Central memory CD4-positive, alpha-beta T cell (primary cell): ENCODE data around the gene DNAJC1.

Source experiments
- DNase-seq: peaks from one replicate; pipeline ENCODE4 v3.0.0; 2022

The DNAJC1 gene

GRCh38 chr10:22006379-22006884 is 2.9 kb upstream of the DNAJC1 start:
- DNase-seq: no peak

- no peak for DNase-seq
Measured at GRCh38 chr10:22005763-22006162, 2.2 kb upstream of the DNAJC1 start.

DNA sequence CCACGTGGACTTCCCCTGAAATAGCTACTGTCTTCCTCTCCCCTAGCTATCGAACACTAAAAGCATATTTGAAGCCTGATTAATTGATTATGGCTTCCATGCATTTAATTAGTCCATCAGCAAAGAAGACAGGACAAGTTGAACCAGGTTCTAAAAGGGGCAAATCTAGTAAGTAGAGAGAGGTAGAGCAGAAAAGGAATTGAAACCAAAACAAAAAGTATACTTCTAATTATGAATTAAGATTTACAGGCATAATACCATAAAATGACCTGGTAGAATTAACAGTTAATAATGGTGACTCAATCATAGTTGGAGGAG is 393 bp upstream of the DNAJC1 start:
- no peak for DNase-seq

- DNase-seq: peak; percentile 42
Measured at GRCh38 chr10:22002591-22003176, 846 bp downstream of the DNAJC1 start.

DNA sequence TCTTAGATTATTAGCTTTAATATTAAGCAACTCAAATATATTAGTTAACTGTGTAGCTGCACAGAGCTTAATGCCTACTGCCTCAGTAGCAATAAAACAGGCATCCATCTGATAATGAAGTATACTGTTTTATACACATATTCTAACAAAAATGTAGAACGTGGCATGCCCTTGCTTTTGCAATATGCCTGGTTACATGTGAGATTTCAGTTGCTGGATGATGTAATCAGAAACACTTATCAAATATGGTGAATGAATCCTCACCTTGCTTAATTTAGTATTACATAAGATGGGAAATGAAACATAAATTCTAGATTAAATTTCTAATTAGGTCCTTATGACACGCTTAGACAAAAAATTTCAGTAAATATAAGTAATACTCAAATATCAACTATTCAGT is 8.0 kb downstream of the DNAJC1 start:
- DNase-seq: no peak

- peak; percentile 42 for DNase-seq
Measured at GRCh38 chr10:21993360-21994001, 10.0 kb downstream of the DNAJC1 start.

DNA sequence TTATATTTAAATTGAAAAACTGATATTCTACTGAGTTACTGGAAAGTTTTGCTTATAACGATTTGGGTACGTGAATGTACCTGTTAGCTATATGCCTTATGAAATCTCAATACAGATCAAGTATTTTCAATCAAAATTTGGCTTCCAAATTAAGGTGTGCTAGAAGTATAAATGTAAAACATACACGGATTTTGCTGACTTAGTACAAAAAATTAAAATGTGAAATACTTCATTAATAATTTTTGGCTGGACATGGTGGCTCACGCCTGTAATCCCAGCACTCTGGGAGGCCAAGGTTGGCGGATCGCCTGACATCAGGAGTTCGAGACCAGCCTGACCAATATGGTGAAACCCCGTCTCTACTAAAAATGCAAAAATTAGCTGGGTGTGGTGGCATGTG is 11.7 kb downstream of the DNAJC1 start:
- no peak for DNase-seq

DNA sequence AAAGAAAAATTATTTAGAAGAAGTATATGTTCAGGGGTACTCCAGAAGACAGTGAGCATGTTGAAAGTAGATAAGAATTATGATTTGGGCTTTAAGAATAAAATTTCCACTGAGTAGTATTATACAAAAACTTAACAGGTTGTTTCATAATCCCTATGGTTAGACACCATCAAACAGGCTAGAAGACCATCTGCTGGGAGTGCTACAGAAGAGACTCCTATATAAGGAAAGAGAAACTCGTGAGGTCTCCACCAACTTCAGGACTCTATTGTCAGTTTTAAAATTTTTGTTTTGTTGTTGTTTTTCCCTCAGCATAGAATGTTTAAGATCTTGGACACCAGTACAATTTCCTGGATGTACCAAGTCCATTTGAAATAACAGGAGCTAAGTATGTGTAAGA is 13.1 kb downstream of the DNAJC1 start:
- DNase-seq: no peak

DNA sequence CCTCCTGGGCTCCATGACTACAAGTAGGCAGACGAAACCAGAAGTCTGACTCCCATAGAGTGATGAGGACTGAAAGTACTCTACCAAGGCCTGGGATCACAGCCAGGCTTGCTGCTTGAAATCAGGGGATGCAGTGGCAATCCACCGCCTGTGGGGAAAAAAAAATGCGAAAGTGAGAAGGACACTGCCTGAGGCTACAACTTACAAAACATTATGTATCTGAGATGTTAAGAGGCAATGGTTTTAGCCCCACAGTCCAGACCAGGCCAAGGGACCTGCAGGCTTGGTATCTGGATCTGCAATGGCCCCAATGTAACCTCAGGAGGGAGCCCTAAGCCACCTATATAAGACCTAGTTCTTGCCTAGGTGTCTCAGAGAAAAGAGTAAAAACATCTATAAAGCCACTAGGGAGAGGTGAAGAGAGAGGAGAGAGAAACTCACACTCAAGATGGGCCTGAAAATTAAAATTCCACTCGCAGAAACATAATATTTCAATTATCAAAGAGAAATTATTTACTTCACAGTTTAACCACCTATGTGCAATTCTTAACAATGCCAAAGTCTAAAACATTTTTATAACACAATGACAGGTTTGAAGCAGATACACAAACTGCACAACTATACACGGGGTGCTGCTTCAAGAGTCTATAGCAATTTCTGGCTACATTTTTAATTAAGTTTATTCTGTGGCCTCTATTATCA is 13.9 kb downstream of the DNAJC1 start:
- peak; percentile 16 for DNase-seq

- no peak for DNase-seq
Measured at GRCh38 chr10:21985541-21985940, 18.0 kb downstream of the DNAJC1 start.

DNA sequence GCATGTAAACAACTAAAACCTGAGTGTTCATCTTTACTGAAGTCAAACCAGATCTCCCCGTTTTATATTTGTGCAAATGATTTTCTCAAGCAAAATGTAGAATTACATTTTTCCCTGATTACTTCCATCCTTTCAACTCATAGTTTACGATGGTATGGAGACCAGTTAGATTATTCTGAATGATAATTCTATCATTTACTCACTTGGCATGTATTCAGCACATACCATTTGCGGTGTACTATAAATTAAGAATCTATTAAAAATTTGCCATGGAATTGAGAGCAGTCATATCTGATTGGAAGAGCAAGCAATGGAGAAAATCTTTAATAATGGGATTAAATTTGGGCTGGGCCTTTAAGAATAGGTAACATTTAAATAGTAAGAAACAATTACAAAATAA is 22.4 kb downstream of the DNAJC1 start:
- DNase-seq: no peak

DNA sequence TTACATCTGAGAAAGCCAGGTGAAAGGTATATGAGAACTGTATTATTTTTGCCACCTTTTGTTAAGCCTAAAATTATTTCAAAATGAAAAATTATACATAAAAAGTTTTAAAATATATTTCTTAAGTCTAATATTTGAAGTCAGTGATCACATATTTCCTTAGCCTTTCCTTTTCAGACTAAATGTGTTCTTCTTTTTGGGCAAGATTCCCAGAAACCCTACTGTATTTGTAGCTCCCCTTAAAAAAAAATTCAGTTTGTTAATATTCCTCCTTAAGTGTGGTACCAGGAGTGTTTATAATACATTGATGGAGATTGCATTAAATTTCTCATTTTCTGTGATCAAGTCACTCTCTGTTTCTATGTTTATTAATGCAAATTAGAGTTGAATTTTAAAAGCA is 22.8 kb downstream of the DNAJC1 start:
- DNase-seq: no peak

- no peak for DNase-seq
Measured at GRCh38 chr10:21978191-21978862, 25.2 kb downstream of the DNAJC1 start.

- DNase-seq: no peak
Measured at GRCh38 chr10:21976739-21977138, 26.8 kb downstream of the DNAJC1 start.

DNA sequence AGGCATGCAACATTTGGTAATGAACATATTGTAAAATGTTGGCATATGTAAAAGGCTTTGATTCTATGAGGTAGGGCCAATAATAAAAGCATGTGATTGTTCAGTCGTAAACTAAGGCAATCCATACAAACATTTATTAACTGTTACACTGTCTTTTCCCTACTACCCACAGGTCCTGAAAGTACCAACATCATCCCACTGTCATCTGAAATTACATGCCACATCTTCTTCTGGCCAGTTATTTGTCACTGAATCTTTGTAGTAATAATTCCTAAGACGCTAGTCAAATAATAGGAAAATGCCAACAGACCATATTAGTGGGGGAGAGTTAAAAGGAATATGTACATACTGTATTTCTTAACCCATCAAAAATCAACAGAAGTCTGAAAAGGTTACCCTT is 27.2 kb downstream of the DNAJC1 start:
- DNase-seq: no peak

DNA sequence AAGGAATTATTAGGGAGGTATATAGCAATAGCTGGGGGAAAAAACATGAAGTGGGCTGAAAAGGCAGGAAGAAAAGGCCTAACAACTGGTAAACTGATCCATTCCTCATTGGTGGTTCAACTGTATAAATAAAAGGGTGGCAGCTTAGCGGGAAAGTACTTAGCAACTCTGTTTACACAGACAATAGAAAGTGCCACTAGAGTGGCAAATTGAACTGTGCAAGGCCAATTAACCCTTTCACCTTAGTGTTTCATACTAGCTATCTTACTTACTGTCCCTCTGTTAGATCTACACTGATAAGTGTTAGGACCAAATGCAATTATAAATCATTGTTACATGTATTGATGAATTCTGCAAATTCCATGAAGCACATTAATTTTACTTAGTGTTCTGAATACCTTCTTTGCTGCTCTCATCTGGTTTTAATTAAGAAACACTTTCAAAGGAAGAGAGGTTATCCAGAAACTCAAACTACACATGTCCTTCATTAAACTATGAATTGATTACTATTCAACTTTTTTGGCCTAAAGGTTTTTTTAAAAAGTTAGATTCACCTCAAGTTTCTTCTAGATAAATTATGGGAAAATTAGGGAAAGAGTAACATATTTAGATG is 28.0 kb downstream of the DNAJC1 start:
- DNase-seq: no peak

- DNase-seq: no peak
Measured at GRCh38 chr10:21972584-21972983, 30.9 kb downstream of the DNAJC1 start.

- DNase-seq: no peak
Measured at GRCh38 chr10:21969326-21970287, 33.9 kb downstream of the DNAJC1 start.

DNA sequence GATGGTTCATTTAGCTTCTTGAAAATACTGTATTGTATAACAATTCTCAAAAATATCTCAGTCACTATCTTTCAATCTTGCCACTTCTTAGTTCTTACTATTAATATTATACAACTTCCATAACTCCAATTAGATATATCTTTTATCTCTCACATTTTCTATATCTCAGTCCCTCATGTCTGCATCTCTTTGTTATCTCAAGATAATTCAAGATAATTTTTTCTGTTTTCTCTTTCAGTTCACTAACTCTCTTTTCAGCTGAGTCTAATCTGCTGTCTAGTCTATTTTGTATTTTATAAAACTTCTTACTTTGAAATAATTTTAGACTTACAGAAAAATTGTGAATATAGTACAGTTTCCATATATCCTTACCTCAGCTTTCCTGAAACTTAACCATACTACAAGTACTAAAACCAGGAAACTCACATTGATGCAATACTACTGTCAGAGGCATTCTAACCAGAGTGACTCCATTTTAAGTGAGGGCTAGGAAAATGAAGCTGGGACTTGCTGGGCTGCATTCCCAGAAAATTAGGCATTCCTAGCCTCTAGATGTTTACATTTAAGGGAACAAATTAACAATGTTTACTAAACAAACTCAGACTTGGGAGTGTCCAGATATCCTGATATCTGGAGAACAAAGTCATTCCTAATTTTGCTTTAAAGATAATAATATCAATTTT is 38.4 kb downstream of the DNAJC1 start:
- no peak for DNase-seq

DNA sequence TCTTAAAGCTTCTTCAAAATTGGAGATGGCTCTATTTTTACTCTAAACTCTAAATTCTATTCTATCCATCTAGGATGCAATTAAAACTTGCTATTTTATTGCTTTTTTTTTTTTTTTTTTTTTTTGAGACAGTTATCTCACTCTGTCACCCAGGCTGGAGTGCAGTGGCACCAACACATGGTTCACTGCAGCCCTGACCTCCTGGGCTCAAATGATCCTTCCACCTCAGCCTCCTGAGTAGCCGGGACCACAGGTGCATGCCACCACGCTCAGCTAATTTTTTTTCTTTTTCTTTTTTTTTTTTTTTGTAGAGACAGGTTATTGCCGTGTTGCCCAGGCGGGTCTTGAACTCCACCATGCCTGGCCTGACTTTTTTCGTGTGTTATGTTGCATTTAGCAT is 41.2 kb downstream of the DNAJC1 start:
- DNase-seq: no peak

- no peak for DNase-seq
Measured at GRCh38 chr10:21961847-21962246, 41.7 kb downstream of the DNAJC1 start.

DNA sequence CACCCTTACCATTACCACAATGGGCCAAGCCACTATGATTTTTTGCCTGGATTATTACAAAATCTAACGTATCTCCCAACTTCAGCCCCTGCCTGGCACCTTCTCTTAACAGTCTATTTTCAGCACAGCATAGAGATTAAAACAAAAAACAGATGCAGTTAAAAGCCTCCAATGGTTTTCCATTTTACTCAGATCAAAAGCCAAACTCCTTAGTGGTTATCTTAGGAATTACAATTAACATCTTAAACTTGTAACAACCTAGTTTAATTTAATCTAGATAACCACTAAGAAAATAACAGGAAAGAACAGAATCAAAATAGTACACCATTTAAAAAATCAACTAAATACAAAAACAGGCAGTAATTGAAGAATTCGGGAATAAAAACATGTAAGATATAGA is 43.5 kb downstream of the DNAJC1 start:
- no peak for DNase-seq
